ENCODE measurements around the gene TTC36. TPM values are rescaled to one million over a fixed set of nuclear protein-coding genes. Genes with fewer than 3 reads are reported as not detected.

Gene TTC36
- total and polyA plus RNA-seq, 2 donors (not counting 1 experiment from before 2014, with no cell fraction given), result 0.99 TPM; not detected in 1

DNA sequence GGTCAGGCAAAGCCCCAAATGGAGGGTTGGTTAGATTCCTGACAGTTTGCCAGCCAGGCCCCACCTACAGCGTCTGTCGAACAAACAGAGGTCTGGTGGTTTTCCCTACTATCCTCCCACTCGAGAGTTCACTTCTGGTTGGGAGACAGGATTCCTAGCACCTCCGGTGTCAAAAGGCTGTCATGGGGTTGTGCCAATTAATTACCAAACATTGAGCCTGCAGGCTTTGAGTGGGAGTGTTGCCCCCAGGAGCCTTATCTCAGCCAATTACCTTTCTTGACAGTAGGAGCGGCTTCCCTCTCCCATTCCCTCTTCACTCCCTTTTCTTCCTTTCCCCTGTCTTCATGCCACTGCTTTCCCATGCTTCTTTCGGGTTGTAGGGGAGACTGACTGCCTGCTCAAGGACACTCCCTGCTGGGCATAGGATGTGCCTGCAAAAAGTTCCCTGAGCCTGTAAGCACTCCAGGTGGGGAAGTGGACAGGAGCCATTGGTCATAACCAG lies 4.7 kb upstream of the TTC36 start:
- H3K4me3 ChIP-seq (replicated peaks in 1 of 4; ENCODE audit: control extremely low read depth in 1 of 4, insufficient read depth in 1 of 4, low read depth in 3 of 4, low read length in 4 of 4), result no peak overlapping the region
- peak; percentile 28 to 36 for DNase-seq (ENCODE audit: low read depth in 2 of 2)
- peaks cover 15% of the 10 kb centered on the region for H3K36me3 ChIP-seq (ENCODE audit: control insufficient read depth, insufficient read depth, low read length)
- no peak overlapping the region for H3K27ac ChIP-seq (ENCODE audit: insufficient read depth, low read length)
- H3K9me3 ChIP-seq (ENCODE audit: control insufficient read depth, insufficient read depth, low read depth, low read length), result no peaks in the 10 kb centered on the region
- no peak overlapping the region for H2AFZ ChIP-seq (ENCODE audit: low read length)
- H3K79me2 ChIP-seq (ENCODE audit: control insufficient read depth, insufficient read depth, low read length), result no peaks in the 10 kb centered on the region
- TF ChIP-seq EZH2 (IDR thresholded peaks at IDR 0.05; ENCODE audit: low read length, missing control alignments), result no peak
- TF ChIP-seq, protein P1, sequence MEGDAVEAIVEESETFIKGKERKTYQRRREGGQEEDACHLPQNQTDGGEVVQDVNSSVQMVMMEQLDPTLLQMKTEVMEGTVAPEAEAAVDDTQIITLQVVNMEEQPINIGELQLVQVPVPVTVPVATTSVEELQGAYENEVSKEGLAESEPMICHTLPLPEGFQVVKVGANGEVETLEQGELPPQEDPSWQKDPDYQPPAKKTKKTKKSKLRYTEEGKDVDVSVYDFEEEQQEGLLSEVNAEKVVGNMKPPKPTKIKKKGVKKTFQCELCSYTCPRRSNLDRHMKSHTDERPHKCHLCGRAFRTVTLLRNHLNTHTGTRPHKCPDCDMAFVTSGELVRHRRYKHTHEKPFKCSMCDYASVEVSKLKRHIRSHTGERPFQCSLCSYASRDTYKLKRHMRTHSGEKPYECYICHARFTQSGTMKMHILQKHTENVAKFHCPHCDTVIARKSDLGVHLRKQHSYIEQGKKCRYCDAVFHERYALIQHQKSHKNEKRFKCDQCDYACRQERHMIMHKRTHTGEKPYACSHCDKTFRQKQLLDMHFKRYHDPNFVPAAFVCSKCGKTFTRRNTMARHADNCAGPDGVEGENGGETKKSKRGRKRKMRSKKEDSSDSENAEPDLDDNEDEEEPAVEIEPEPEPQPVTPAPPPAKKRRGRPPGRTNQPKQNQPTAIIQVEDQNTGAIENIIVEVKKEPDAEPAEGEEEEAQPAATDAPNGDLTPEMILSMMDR (conservative IDR thresholded peaks at IDR 0.05 in 1 of 2, IDR thresholded peaks at IDR 0.05 in 1 of 2; ENCODE audit: low read depth in 1 of 2, low read length in 2 of 2), result peak; percentile 41 to 58
- H3K9ac ChIP-seq (ENCODE audit: insufficient read depth, low read length), result no peak overlapping the region
- no peak overlapping the region for H3K4me2 ChIP-seq (ENCODE audit: extremely low read depth, insufficient read depth, low read length)
- no peaks in the 10 kb centered on the region for H3K27me3 ChIP-seq (ENCODE audit: control insufficient read depth, insufficient read depth, low read length)
- no peaks in the 10 kb centered on the region for H4K20me1 ChIP-seq (ENCODE audit: control insufficient read depth, extremely low read depth, insufficient read depth, low read length)
- H3K4me1 ChIP-seq (ENCODE audit: control insufficient read depth, extremely low read depth, insufficient read depth, low read length), result no peaks in the 10 kb centered on the region

DNA sequence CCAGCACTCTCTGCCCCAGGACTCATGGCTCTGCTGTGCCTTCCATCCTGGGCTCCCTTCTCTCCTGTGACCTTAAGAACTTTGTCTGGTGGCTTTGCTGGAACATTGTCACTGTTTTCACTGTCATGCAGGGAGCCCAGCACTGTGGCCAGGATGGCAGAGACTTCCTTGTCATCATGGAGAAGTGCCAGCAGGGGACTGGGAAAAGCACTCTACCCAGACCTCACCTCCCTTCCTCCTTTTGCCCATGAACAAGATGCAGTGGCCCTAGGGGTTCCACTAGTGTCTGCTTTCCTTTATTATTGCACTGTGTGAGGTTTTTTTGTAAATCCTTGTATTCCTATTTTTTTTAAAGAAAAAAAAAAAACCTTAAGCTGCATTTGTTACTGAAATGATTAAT lies 2.9 kb upstream of the TTC36 start:
- H3K27me3 ChIP-seq (ENCODE audit: control insufficient read depth, insufficient read depth, low read length), result no peaks in the 10 kb centered on the region
- peaks cover 14% of the 10 kb centered on the region for H3K36me3 ChIP-seq (ENCODE audit: control insufficient read depth, insufficient read depth, low read length)
- H3K27ac ChIP-seq (ENCODE audit: insufficient read depth, low read length), result no peak overlapping the region
- no peaks in the 10 kb centered on the region for H3K9me3 ChIP-seq (ENCODE audit: control insufficient read depth, insufficient read depth, low read depth, low read length)
- H4K20me1 ChIP-seq (ENCODE audit: control insufficient read depth, extremely low read depth, insufficient read depth, low read length), result no peaks in the 10 kb centered on the region
- DNase-seq (ENCODE audit: low read depth in 2 of 2), result no peak
- H3K4me1 ChIP-seq (ENCODE audit: control insufficient read depth, extremely low read depth, insufficient read depth, low read length), result no peaks in the 10 kb centered on the region
- no peak overlapping the region for H2AFZ ChIP-seq (ENCODE audit: low read length)
- no peaks in the 10 kb centered on the region for H3K79me2 ChIP-seq (ENCODE audit: control insufficient read depth, insufficient read depth, low read length)
- TF ChIP-seq, protein P1 (conservative IDR thresholded peaks at IDR 0.05 in 1 of 2, IDR thresholded peaks at IDR 0.05 in 1 of 2; ENCODE audit: low read depth in 1 of 2, low read length in 2 of 2), result no peak
- no peak for TF ChIP-seq EZH2 (IDR thresholded peaks at IDR 0.05; ENCODE audit: low read length, missing control alignments)
- no peak overlapping the region for H3K4me3 ChIP-seq (replicated peaks in 1 of 4; ENCODE audit: control extremely low read depth in 1 of 4, insufficient read depth in 1 of 4, low read depth in 3 of 4, low read length in 4 of 4)
- no peak overlapping the region for H3K4me2 ChIP-seq (ENCODE audit: extremely low read depth, insufficient read depth, low read length)
- H3K9ac ChIP-seq (ENCODE audit: insufficient read depth, low read length), result no peak overlapping the region

DNA sequence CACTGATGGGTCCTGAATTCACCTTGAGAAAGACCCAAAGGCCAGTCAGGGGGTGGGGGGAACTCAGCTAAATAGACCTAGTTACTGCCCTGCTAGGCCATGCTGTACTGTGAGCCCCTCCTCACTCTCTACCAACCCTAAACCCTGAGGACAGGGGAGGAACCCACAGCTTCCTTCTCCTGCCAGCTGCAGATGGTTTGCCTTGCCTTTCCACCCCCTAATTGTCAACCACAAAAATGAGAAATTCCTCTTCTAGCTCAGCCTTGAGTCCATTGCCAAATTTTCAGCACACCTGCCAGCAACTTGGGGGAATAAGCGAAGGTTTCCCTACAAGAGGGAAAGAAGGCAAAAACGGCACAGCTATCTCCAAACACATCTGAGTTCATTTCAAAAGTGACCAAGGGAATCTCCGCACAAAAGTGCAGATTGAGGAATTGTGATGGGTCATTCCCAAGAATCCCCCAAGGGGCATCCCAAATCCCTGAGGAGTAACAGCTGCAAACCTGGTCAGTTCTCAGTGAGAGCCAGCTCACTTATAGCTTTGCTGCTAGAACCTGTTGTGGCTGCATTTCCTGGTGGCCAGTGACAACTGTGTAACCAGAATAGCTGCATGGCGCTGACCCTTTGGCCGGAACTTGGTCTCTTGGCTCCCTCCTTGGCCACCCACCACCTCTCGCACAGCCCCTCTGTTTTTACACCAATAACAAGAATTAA lies 2.4 kb upstream of the TTC36 start:
- Histone ChIP-seq H2AFZ (ENCODE audit: low read length) (no peak overlapping the region), H3K4me2 (ENCODE audit: extremely low read depth, insufficient read depth, low read length) (no peak overlapping the region), H3K9me3 (ENCODE audit: control insufficient read depth, insufficient read depth, low read depth, low read length) (no peaks in the 10 kb centered on the region), H3K36me3 (ENCODE audit: control insufficient read depth, insufficient read depth, low read length) (peaks cover 11% of the 10 kb centered on the region), H3K4me1 (ENCODE audit: control insufficient read depth, extremely low read depth, insufficient read depth, low read length) (no peaks in the 10 kb centered on the region), H4K20me1 (ENCODE audit: control insufficient read depth, extremely low read depth, insufficient read depth, low read length) (no peaks in the 10 kb centered on the region), H3K4me3 (replicated peaks in 1 of 4; ENCODE audit: control extremely low read depth in 1 of 4, insufficient read depth in 1 of 4, low read depth in 3 of 4, low read length in 4 of 4) (no peak overlapping the region), H3K27ac (ENCODE audit: insufficient read depth, low read length) (no peak overlapping the region), H3K27me3 (ENCODE audit: control insufficient read depth, insufficient read depth, low read length) (no peaks in the 10 kb centered on the region), H3K9ac (ENCODE audit: insufficient read depth, low read length) (no peak overlapping the region), H3K79me2 (ENCODE audit: control insufficient read depth, insufficient read depth, low read length) (no peaks in the 10 kb centered on the region)
- TF ChIP-seq, protein P1 (conservative IDR thresholded peaks at IDR 0.05 in 1 of 2, IDR thresholded peaks at IDR 0.05 in 1 of 2; ENCODE audit: low read depth in 1 of 2, low read length in 2 of 2), result no peak
- no peak for TF ChIP-seq EZH2 (IDR thresholded peaks at IDR 0.05; ENCODE audit: low read length, missing control alignments)
- DNase-seq (ENCODE audit: low read depth in 2 of 2), result peak in 1 of 2 donors; percentile 13

Data from fibroblast of lung (primary cell).